HG02943 (cell line): Measurements from ENCODE around the gene EPB41L4A.

Experiments
- ATAC-seq: cut with Tn5 transposase; IDR thresholded peaks from one replicate; pipeline ENCODE4 v1.9.1; 2021; ENCODE audit warnings: mild to moderate bottlenecking, low read depth, moderate library complexity; ENCODE audit not compliant: unreplicated experiment

Gene EPB41L4A

DNA sequence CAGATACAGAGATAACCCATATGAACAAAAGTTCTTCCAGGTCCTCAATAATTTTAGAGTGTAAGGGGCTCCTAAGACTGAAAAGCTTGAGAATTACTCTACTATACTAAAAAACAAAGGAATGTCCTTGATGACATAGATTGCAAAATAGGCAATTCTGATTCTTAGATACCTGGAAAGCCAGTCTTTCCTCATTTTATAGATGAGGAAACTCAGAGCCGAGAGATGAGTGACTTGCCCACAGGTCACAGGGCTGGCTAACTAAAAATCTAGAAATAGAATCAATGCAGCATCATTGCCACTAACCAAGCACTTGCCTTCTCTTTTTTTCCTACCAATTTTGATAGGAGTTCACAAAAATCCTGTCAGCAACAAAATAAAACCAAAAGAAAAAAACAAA is 101.2 kb downstream of the EPB41L4A start:
- no peak for ATAC-seq

DNA sequence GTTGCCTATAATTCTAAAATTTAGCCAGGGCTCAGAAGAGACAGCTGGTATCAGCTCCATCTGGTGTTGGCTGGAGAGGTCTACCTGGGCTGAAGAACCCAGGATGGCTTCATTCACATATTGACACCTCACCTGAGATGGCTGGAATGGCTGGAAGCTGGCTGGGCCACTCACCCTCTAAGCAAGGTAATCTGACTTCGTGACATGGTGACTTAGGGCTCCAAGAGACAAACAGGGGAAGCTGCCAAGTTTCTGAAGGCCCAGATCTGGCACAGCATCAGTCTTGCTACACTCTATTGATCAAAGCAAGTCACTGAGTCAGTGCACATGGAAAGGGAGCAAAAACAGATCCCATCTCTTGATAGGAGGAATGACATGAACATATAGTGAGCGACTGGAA is 102.3 kb downstream of the EPB41L4A start:
- no peak for ATAC-seq

DNA sequence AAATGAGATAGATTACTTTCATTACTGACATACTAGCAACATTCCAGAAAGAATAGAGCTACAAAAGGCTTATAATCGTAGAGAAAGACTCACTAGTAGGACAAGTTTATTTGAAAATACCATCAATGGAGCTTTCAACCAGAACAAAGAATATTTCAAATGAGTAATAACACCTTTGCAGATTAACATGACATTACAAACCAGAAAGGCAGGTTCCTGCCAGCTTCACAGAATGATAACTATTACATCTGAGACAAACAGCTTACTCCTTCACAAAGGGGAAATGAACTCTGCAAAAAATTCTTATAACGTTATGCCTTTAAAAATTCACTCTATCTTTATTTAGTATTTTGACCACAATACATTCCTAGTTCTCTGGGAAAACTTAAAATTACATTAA is 103.1 kb downstream of the EPB41L4A start:
- ATAC-seq, result no peak

DNA sequence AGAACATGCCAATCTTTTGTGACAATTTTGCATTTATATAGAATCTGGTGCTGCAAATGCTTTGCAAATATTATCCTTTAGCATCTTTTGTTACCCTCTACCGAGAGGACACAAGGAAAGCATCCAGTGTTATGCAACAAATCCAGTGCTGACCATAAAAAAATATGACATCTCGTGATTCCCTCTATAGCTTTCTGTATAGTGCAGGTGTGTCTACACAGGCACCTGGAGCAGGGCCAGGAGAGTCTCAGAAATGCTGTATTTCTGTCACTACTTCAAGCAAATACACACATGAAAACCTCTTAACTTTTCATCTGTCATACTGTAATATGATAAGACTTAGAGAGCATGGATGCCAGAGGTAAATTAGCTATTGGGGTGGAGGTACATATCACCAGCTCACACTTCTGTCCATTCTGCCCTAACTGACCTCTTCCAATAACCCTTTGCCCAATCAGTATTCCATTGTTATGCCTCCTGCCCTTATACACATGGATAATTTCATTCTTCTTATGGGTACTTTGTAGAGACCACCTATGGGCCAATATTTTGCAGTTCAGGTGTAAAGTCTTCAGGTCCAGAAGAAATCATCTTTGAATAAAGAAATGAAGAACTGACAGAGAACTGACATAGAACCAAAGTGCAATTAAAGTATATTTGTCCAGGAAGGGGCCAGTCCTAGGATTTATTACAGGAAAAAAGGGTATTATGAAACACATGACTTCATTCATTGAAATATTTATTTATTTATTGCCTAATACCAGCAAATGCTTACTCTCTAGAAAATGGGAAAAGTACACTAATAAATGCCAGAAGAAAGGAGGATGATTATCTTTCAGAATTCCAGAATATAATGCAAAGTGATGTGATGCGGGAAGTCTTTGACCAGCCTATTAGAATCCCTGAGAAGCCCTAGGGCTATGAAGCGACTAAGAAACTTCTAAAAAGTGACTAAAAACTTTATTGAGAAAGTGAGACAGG is 106.5 kb downstream of the EPB41L4A start:
- no peak for ATAC-seq

DNA sequence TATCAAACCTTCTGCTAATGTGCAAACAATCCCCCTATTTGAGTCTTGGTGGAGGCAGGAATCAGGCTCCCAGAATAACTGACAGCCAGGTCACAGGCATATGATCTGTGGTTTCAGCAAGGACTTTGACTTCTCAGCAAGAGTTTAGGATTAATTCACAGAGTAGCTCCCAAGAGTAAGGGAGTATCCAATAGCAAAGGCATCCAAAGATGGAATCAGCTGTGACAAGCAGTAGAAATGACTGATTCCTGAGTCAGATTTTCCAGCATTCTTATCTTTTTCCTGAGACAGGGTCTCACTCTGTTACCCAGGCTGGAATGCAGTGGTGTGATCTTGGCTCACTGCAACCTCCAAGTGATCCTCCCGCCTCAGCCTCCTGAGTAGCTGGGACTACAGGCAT is 108.3 kb downstream of the EPB41L4A start:
- ATAC-seq, result no peak

DNA sequence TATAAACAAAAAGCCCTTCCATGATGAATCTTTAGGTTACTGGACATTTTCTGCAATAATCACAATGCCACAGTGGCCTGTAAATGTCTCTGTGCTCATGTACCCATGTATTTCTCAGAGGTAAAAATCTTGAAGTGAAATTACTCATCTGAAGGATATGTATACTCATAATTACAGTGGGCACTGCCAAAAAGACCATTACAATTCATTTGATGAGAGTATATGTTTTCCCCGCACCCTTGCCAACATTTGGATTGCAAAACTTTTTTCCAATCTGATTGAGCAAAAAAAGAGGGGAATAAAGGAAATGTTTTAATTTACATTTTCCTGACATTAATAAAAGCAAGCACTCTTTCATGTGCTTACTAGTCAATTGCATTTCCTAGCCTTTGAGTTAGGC is 110.5 kb downstream of the EPB41L4A start:
- no peak for ATAC-seq

DNA sequence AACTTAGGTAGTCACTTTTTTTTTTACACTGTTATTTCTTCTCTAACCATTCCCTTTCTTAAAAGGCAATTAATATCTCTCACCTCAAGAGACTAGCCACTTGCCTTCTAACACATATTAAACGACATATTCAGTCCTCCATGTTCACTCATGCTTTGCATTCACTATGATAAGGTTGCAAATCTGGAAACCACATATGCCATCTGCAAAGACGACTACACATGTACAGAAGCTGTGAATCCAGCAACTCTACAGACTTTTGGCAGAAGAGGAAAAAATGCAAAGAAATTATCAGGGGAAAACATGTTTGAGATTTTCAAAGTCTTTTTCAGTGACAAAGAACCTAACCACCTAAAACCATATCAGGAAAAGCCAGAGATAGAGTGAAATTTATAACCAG is 112.1 kb downstream of the EPB41L4A start:
- no peak for ATAC-seq

DNA sequence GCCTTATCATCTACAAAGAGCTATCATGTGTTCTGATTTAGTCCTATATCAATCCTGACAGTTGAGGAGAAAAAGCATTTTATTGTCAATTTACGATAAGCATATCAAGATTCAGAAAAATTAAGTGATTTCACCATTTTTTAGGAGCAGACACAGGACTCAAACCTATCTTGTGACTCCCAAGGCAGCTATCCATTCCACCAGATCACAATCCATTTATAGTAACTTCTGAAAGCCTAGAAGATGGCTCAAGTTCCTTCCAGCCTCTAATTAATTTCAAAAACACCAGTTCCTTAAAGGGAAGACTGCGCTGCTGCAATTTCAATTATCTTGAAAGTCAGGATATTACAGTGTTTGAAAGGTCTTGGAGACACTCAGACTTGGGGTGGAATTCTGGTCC is 114.3 kb downstream of the EPB41L4A start:
- ATAC-seq, result no peak

DNA sequence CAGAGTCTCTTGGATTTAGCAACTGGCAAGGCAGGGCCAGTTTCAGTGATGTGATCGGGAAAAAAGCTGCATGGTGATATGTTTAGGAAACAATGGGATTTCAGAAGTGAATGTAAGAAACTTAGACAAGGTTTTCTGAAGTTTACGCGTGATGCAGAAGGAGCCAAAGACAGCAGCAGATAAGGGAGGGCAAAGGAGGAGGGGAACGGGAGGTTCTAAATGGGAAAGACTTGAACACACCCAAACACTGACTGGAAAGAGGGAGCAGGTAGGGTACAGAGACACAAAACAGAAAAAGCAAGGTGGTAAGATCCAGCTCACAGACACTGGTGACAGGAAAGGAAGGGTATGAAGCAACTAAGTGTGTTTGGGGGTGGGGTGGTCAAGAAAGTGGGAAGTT is 115.4 kb downstream of the EPB41L4A start:
- no peak for ATAC-seq

DNA sequence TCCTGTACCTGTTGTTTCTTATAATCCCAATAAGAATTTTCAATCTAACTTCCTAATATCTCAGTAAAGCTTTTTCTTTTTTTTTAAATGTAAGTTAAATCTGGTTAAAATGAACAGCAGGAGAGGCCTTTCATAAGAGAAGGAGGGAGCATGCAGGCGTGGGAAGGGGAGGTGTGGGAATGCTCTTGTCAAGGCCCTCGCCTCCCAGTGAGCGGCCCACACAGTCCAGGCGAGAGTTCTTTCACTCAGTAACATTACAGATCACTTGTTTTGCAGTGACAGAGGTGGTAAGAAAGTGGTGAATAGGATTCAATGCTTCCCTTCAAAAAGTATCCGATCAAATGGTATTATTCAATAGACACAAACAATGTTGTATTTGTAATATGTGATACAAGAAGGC is 125.0 kb downstream of the EPB41L4A start:
- no peak for ATAC-seq

DNA sequence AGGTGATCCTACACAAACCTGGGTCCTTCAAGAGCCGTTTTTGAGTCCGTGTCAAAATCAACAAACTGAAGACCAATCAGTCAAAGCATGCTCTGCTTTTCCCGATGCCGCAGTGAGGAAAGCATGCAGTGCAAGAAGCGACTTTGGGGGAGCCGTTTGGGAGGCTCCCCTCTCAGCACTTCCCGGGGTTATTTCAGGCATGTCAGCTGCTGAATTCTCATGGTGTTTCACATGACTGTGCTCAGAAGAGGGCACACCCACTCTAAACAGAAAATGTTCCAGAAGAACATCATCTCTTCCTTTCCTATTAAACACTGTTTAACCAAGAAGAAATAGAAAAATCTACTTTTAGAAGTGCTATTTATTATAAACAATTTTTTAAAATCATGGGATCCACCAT is 125.5 kb downstream of the EPB41L4A start:
- ATAC-seq, result no peak

DNA sequence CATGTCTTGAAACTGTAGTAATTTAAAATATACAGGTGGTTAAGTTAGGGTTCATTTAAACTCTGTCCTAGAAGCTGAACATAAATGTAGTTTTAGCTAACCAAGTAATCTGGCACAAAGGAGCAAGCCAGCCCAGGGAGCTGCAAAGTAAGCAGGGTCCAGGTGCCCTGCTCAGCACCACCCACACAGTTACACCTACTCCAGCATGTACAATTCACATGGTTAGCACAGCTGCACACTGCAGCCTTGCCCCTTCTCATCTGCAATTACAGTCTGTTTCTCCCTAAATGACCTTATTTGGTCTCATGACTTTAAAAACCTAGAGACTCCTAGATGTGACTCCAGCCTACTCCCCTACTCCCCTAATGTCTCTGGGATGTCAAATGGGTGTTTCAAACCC is 128.4 kb downstream of the EPB41L4A start:
- no peak for ATAC-seq

DNA sequence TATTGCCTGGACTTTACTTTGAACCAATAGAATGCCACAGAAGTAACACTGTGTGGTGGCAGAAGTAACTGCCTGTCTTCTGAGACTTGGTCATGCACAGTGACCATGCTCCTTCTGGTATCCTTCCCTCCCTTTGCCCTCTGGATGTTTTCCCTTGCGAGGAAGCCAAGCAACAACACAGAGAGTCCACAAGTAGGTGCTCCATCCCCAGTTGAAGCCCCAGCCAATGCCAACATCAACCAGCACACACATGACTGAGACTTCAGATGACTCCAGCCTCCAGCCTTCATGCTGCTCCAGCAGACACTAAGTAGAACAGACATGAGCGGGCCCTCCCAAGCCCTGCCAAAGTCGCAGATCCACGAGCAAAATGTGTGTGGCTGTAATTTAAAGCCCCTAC is 129.6 kb downstream of the EPB41L4A start:
- ATAC-seq, result no peak

DNA sequence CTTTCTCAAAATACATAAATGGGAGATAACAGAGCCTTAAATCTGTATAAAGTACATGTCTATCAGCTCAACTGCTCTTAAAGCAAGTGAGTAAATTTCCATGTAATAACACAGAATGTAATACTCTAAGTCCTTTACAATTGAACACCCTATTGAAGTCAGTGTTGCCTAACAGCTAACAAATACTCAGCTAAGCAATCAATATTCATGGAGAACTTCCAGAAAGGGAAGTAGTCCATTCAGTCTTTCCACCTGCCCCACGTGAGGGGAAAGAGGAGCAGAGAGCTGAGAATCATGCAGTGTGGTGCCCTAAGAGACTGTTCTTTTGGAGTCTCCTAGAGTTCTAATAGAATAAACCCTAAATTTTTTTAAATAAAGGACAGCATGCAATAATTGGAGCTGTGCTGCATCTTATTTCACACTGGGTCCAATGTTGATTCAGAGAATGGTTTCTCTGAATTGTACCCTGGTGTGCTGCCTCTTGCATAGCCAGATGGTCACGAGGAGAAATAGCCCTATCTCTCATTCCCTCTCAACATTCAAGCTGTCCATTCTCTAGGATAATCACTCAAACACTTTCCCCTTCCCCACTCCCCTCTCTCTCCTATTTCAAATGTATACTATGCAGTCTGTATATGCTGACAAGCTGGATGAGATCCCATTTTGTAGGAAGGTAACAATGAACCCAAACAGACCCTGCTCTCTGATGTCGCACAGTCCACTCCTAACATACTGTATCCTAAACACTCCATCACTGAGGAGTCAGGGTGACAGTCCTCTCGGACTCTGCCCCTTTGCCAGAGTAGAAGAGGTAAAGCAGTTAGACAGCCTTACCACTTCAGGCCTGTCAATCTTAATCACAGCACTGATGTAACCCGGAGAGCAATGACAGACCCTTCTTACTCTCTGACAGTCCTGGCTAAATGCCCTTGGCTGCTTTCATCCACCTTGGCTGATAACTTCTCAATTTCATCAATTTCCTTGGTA is 134.8 kb downstream of the EPB41L4A start:
- no peak for ATAC-seq

DNA sequence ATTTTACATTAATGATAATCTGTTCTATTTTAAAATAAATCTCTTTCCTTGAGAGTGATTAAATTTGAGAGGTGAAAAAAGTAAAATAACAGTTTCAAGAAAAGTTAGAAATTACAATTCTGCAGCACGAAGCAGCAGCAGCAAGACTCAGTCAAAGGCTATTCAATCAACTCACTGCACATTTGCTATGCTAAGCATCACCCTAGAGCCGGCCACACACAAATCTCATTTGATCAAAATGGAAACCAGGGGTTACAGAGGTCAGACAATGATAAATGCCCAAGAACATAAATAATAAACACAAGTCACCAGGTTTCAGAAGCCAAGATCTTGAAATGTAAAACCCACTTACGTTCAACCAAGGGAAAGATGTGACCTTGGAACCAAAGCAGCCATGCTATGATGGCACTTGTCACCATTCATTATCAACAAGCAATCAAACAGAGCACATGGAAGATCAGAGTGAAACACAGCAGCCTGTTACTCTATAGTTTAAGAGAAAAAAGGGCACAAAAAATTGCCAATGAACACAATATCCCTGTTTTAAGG is 136.0 kb downstream of the EPB41L4A start:
- ATAC-seq, result no peak

DNA sequence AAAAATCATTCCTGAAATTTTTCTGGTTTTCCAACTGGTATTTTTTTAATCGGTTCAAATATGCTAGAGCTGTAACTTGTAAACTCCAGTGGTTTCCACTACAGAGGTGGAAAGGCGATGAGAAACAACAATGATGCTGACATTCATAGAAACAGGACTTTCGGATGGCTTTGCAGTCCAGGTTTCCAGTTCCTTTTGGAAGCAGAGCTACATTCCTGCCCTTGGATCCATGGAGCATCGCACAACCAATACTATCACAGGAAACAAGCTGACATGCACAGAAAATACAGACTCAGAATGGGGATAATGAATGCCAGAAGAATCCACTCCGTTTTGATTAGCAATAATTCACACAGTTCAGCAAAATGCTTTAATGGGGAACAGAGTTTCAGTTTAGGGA is 140.0 kb downstream of the EPB41L4A start:
- no peak for ATAC-seq

DNA sequence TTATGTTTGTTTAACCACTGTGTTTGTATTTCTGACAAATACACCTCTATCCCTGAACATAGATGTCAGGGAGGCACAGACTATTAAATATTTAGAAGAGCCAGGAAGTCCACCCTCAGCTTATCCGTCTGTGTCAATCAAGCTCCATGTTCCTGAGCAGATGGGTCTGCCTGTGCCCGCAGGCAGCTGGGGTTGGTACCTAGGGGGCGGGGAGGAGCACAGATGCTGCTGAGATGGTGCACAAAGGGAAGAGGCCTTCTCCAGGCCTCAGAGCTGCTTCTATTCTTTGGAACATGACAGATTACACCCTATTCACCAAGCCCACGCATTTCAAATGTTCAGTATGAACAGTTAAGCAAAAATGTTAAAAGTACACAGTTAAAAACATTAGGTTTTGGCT is 142.1 kb downstream of the EPB41L4A start:
- ATAC-seq, result no peak

DNA sequence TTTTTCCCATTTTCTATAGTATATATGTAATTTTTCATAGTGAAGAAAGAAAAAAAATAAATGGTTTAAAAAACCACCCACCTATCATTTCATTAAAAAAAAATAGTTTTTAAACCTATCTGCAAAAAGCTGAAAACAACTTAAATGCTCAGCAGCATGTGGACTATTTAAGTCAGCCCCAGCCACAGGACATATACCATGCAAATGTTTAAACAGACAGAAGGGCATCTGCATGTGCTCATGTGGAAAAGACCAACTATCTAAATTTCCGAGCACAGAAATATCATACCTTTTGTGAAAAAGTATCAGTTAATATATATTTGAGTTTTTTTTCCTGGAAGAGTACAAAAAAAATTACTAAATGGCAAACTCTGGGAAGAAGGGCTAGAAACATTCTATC is 143.4 kb downstream of the EPB41L4A start:
- ATAC-seq, result no peak

DNA sequence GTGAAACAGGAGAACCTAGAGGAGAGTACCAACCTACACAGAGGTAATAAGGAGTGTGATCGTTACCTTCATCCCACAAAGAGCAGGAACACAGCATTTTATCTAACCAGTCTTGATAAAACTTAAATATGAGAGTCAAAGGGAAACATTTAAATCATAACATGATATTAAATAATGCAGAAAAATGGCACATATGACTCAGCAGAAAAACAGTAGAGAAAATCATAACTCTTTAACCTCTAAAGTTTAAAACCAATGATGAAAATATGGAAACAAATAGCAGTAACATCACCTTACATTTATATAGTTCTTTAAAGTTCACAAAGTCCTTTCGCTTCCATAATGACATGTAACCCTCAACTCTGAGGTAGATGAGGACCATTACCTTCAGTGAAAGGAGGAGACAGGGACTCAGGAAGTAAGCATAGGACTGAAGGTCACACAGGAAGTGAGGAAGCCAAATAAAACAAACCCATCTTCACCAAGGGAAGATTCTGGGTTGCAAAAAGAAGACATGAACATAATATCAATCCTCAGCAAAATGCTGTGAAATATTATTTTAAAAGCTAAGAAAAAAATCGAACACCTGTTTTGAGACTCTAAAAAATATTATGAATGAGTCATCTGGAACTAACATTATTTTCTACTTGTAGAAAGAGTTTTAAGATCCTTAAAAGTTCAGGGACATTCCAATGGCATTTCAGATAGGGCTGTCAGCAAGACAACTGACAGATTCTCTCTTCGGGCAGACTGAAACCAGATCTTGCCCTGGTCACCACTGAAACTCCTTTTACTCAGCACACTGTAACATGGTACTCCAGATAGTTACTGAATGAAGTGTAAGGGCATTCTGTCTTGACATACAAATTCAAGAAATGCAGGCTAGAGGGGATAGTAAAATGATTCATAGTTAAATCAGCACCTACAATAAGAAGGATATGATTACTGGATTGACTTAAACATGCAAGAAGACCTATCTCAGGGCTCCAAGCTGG is 148.5 kb downstream of the EPB41L4A start:
- ATAC-seq, result no peak

DNA sequence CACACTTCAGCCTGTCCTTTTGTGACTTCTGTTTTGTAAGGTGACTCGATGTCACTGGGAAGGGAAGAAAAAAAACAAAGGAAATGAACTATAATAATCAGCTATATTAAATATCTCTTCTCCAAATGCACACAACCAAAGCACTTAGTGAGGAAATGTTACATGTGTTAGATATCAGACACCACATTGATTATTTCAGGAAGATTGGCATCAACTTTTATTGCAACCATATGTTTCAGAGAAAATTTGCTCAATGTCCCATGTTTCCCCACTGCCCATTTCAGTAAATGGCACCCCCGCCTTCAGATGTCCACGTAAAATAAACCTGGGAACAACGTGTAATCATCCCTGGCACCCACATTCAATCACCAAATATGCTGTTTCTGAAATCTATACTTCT is 151.8 kb downstream of the EPB41L4A start:
- no peak for ATAC-seq
